HG02840 (cell line): ENCODE data around the gene CCDC82.

Source experiments
- ATAC-seq: cut with Tn5 transposase; IDR thresholded peaks from one replicate; pipeline ENCODE4 v1.9.1; 2021; ENCODE audit warnings: mild to moderate bottlenecking, moderate library complexity, moderate number of reproducible peaks; ENCODE audit not compliant: unreplicated experiment, low FRiP score

Gene CCDC82

GRCh38 chr11:96365493-96365892, 24.2 kb downstream of the CCDC82 start:
- ATAC-seq: no peak

DNA sequence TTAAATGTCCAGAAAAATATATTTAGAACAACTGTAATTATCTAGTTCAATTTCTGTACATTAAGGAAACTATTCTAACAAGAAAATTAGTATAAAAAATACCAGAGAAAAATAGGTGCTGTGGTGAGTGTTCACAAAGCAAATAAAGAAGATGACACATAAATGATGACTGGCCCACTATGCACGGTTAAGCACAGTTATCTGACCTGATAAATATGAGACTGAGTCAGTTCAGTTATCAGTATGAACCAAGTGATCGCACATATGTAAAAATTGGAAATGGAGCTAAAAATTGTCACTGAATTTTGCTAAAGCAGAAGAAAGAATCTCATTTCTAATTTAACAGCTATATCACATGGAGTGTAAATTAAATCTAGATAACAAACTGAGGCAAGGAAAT, 27.9 kb downstream of the CCDC82 start:
- ATAC-seq: no peak

DNA sequence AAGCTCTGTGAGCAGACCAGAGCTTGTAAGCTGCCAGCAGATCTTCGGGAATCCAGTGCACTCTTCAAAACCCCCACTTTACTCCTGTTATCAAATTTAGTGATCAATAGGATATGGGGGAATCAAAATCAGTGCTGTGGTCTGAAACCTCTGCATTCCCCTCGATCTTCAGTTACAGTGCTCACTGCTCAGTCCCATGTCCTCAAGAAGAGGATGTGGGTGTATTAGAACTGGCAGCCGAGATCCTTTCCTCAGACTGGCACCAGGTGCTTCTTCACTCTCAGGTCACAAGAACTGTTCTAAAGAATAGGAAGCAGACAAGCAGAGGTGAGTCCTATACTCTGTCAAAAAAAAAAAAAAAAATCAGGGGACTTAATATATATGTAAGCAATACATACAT, 31.4 kb downstream of the CCDC82 start:
- ATAC-seq: no peak

GRCh38 chr11:96357794-96358193, 31.9 kb downstream of the CCDC82 start:
- no peak for ATAC-seq

DNA sequence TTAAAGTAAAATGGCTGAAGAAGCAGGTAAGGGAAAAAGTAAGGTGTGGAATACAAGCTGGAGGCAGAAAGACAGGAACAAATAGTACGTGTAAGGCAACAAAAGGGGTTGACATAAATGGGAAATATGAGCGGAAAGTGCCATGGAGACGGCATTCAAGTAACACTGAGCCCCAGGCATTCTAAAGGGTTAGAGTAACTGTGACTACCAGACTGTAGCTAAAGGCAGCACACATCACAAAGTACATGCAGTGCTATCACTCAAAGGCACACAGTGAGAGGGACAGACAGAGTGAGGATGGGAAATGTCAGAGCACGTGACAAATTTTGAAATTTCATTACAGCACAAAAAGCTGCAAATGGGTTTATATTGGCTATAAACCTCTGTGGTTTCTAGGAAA, 32.9 kb downstream of the CCDC82 start:
- ATAC-seq: no peak

DNA sequence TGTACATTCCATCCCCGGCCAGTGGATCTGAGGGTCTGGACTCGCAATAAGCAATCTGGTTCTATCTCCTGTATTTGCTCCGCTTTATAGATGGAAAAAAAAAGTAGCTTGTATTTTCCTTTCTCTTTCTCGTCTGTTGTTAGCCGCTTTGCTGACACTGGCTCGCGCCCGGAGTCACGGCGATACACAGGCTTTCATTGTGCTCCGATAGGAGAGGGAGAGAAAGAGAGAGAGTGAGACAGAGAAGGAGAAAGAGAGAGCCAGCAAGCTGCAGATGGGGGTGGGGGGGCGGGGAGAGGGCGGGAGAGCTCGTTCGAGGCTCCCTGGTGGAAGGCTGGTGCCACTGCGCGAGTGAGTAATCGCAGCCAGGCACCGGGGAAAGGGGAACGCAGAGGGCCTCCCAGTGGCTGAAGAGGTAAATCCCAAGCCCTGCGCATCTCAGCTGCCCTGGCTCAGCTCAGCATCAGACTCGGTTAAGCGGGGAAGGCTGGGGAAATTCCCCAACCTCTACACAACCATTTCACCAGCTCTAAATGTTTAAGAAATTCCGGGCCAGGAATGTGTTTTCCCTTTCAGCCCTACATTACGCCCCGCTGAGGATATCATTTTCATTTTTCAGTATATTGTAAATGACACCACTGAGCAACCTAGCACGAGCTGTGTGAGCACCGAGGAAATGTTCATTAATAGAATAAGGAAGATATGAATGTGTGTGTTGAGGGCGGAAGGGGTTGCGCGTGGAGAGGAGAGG, 46.6 kb downstream of the CCDC82 start, which contains the start of gene MAML2:
TSS of gene MAML2 (minus strand) at position 235 of the 751 bp plus-strand sequence. CDS start 1,300 bp downstream, outside the sequence.
- ATAC-seq: peak; percentile 77

DNA sequence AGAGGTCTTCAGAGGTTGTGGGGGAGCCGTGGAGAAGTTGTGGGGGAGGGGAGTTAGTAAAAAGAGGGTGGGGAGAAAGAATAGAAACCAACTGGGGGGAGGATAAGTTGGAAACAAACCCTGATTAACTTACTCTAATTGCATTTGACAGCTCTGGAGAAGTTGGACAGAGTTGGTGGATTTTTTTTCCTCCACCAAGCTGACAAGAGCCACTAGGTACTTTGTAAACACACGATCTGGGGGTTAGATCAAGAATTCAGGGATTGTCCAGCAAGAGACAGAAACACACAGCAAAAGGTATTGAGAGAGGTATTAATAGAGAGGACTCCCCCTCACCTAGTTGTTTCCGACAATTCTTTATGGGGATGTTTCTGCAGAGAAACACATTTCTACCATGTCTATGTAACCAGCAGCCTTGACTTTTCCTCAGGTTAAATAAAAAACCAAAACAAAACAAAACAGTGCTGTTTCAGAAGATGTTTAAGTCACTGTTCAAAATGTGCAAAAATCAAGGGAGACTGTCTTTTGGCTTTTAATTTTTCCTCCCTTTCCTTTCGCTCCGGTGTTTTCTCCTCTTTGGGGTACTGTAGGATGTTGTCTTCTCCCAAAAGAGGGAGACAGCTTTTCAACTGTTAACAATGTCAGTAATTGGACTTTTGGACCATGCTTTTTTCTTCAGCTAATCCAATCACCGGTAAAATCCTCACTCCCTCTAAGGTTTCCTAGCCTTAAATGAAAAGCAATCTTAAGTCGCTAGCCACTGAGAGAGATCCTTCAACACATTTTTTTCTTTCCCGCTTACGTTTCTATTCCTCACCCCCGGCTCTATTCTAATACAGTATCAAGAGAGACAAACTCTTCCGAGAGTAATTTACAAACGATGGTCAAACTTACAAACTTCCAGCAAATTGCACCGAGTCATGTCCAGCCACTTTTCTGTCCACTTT, 47.4 kb downstream of the CCDC82 start:
- no peak for ATAC-seq

GRCh38 chr11:96341211-96342013, 48.3 kb downstream of the CCDC82 start:
- no peak for ATAC-seq

- no peak for ATAC-seq
Measured at GRCh38 chr11:96340555-96340885, 49.2 kb downstream of the CCDC82 start.

GRCh38 chr11:96339706-96340554, 49.8 kb downstream of the CCDC82 start:
- no peak for ATAC-seq

GRCh38 chr11:96338910-96339705, 50.6 kb downstream of the CCDC82 start:
- peak; percentile 41 for ATAC-seq

- ATAC-seq: peak; percentile 23
Measured at GRCh38 chr11:96337541-96338431, 51.9 kb downstream of the CCDC82 start.

- ATAC-seq: no peak
Measured at GRCh38 chr11:96335388-96335787, 54.3 kb downstream of the CCDC82 start.

GRCh38 chr11:96334219-96334618, 55.5 kb downstream of the CCDC82 start:
- ATAC-seq: no peak

DNA sequence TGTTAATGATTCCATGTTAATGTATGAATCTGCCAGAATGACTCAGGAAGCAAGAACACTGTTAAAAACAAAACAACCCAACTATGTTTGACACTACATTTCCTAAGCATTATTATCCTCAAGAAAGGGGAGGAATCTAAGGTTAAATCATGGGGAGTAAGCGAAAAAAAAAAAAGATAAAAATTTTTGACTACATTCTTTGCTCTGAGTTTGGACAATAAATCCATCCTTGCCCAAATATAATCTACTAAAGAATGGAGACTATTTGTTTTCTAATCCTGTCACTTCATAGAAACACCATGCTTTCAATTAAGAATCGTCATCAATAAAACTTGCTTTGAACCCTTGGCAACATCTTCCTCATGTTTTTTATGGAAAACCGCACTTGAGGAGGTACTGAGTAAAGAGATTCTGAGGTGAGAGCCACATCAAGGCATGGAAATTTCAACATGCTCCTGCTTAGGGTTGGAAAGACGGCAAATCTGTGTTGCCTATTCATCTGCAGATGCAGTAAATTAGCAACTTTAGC, 56.5 kb downstream of the CCDC82 start:
- ATAC-seq: no peak

DNA sequence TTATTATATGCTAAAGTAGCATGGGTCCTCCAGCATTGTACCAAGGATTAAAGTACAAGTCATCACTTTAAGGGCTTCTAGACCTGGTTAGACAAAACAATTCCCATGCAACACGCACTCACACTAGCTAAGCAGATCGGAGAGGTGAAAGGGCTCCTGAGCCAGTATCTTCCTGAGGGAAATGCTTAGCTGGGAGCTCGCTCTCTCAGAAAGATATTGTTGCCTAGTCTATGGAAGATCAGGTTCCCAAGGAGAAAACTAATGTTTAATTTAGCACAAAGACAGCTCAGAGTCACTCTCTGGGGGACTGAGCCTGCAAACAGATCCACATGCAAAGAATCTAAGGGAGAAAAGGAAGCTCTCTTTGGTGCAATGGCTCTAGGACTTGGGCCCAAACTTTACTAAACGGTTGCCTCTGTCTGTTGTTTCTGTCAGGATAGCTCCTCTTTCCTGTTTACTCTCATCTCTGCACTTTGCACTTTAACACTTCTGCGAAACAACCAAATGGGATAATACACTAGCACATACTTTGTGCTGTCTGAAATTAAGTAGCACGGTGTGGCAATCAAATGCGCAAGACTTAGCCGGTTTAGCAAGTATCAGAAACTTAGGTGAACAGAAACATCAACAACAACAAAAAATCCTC, 57.5 kb downstream of the CCDC82 start:
- no peak for ATAC-seq

GRCh38 chr11:96331699-96332116, 58.0 kb downstream of the CCDC82 start:
- no peak for ATAC-seq
